HepG2 (cell line): ENCODE data around the gene TTLL8. TPM values are rescaled to one million over a fixed set of nuclear protein-coding genes. Genes with fewer than 3 reads are reported as not detected.

ENCODE experiments used
- ATAC-seq: fragments of 200-7000 bp; cut with Tn5 transposase; 3 replicates; pipeline ENCODE4 v1.9.1; 2020; ENCODE audit warnings: mild to moderate bottlenecking, moderate library complexity
- BruUV-seq: library from RNA; stranded (reverse); fragments of 400-500 nt; replicated peaks from 2 replicates; lab custom pipeline; 2021; lab: Mats Ljungman, UMichigan
- CTCF ChIA-PET: fragments of 300-600 bp; formaldehyde crosslinking; extraction: SDS; loops from one replicate; lab custom pipeline; 2021; ENCODE audit warnings: low total read pairs, inconsistent platforms, low intra/inter-chr PET ratio; lab: Yijun Ruan, JAX
- POLR2A ChIA-PET: fragments of 350-600 bp; sonication (Branson Sonifier 250); formaldehyde crosslinking; loops from one replicate; lab custom pipeline; 2020; ENCODE audit warnings: antibody characterized with exemption, inconsistent platforms; lab: Yijun Ruan, JAX
- DNase-seq: peaks from one replicate; pipeline ENCODE4 v3.0.0-alpha.2; 2015; ENCODE audit warnings: low spot score
- FAIRE-seq: peaks from 3 replicates; lab custom pipeline; 2011; peaks lifted over from hg19 to GRCh38; lab: Jason Lieb, UNC
- H2AFZ ChIP-seq: one replicate; pipeline ENCODE4 v1.6.1; 2011; ENCODE audit warnings: low read length, inconsistent platforms
- H3K27ac ChIP-seq: fragments of 300-600 bp; 3 replicates; pipeline ENCODE4 v1.8.0; 2011; ENCODE audit warnings: mixed run types, mild to moderate bottlenecking, mixed read lengths, low read length, inconsistent platforms; ENCODE audit not compliant: insufficient read depth; ENCODE audit errors: extremely low read length
- H3K27me3 ChIP-seq, 2 experiments: fragments of 200-600 bp in 1 of 2; 2 replicates in 1 of 2; 3 replicates in 1 of 2; pipeline versions ENCODE4 v1.6.0 to v1.8.0; 2011; ENCODE audit warnings: low read length in 2 of 2, mild to moderate bottlenecking in 2 of 2, moderate library complexity in 2 of 2, inconsistent platforms in 1 of 2; ENCODE audit not compliant: insufficient read depth in 2 of 2, control insufficient read depth in 1 of 2
- H3K36me3 ChIP-seq, 2 experiments: fragments of 200-600 bp in 1 of 2; replicated peaks in 1 of 2; 2 replicates in 1 of 2; 3 replicates in 1 of 2; pipeline versions ENCODE4 v1.5.1 to v1.8.0; 2011; ENCODE audit warnings: low read length in 2 of 2, inconsistent platforms in 1 of 2; ENCODE audit not compliant: insufficient read depth in 2 of 2, control insufficient read depth in 1 of 2
- H3K4me1 ChIP-seq: 2 replicates; pipeline ENCODE4 v1.5.1; 2012; ENCODE audit warnings: low read length, inconsistent platforms; ENCODE audit not compliant: insufficient read depth
- H3K4me2 ChIP-seq: 2 replicates; pipeline ENCODE4 v1.6.0; 2011; ENCODE audit warnings: low read depth, low read length, inconsistent platforms
- H3K4me3 ChIP-seq, 3 experiments: fragments of 200-600 bp in 1 of 3; sonication (generic), shearing (Covaris generic) in 1 of 3; replicated peaks in 1 of 3; 2 replicates each; pipeline ENCODE4 v1.5.1; 2011 to 2016; ENCODE audit warnings: low read length in 3 of 3, inconsistent platforms in 2 of 3, low read depth in 2 of 3, mild to moderate bottlenecking in 2 of 3, control low read depth in 1 of 3, mixed read lengths in 1 of 3; ENCODE audit not compliant: insufficient read depth in 1 of 3
- H3K79me2 ChIP-seq: one replicate; pipeline ENCODE4 v1.6.1; 2011; ENCODE audit warnings: low read length, inconsistent platforms; ENCODE audit not compliant: insufficient read depth
- H3K9ac ChIP-seq: 2 replicates; pipeline ENCODE4 v1.6.0; 2011; ENCODE audit warnings: mild to moderate bottlenecking, low read depth, low read length, inconsistent platforms; ENCODE audit not compliant: insufficient read depth
- H3K9me3 ChIP-seq: 2 replicates; pipeline ENCODE4 v1.5.1; 2012; ENCODE audit warnings: mild to moderate bottlenecking, low read length
- H4K20me1 ChIP-seq: 2 replicates; pipeline ENCODE4 v1.6.0; 2011; ENCODE audit warnings: inconsistent platforms, mild to moderate bottlenecking, low read length, moderate library complexity; ENCODE audit not compliant: insufficient read depth
- ADNP ChIP-seq: sonication (generic); formaldehyde crosslinking; IDR thresholded peaks from 2 replicates; pipeline ENCODE4 v1.4.0; 2020; ENCODE audit warnings: missing genetic modification reagents
- BHLHE40 ChIP-seq: IDR thresholded peaks from 2 replicates; pipeline ENCODE4 v1.6.1; 2011; ENCODE audit warnings: low read length, improper control_type of control experiment
- CAMTA2 ChIP-seq: sonication (generic); formaldehyde crosslinking; IDR thresholded peaks from 2 replicates; pipeline ENCODE4 v1.4.0; 2020; ENCODE audit warnings: mild to moderate bottlenecking, missing genetic modification reagents, borderline replicate concordance
- CBX5 ChIP-seq: sonication (generic); formaldehyde crosslinking; IDR thresholded peaks from 2 replicates; pipeline ENCODE4 v1.4.0; 2020; ENCODE audit warnings: missing genetic modification reagents, borderline replicate concordance
- CHD4 ChIP-seq: fragments of 200-600 bp; sonication (generic); IDR thresholded peaks from 2 replicates; pipeline ENCODE4 v1.7.0; 2017; ENCODE audit warnings: mild to moderate bottlenecking, low read length, borderline replicate concordance
- EZH2 ChIP-seq: conservative IDR thresholded peaks from 2 replicates; pipeline ENCODE4 v1.6.1; 2012; ENCODE audit warnings: mild to moderate bottlenecking, low read depth, low read length, moderate library complexity
- GATAD1 ChIP-seq: IDR thresholded peaks from 2 replicates; pipeline ENCODE4 v1.6.1; 2016; ENCODE audit warnings: missing genetic modification reagents, missing compliant biosample characterization
- MXD4 ChIP-seq: IDR thresholded peaks from 2 replicates; pipeline ENCODE4 v1.6.1; 2016; ENCODE audit warnings: mild to moderate bottlenecking, missing biosample characterization, missing genetic modification reagents
- PHF21A ChIP-seq: sonication (generic); formaldehyde crosslinking; IDR thresholded peaks from 2 replicates; pipeline ENCODE4 v1.5.0; 2020; ENCODE audit warnings: mild to moderate bottlenecking, missing genetic modification reagents
- PHF8 ChIP-seq: sonication (generic); formaldehyde crosslinking; IDR thresholded peaks from 2 replicates; pipeline ENCODE4 v1.5.0; 2020; ENCODE audit warnings: missing genetic modification reagents
- SRSF1 ChIP-seq: fragments of 200-400 bp; formaldehyde crosslinking; optimal IDR thresholded peaks from 2 replicates; pipeline ENCODE3; 2017; ENCODE audit warnings: mild to moderate bottlenecking, low read depth, low read length, moderate library complexity
- SRSF9 ChIP-seq: fragments of 200-400 bp; formaldehyde crosslinking; IDR thresholded peaks from 2 replicates; pipeline ENCODE4 v1.6.1; 2018; ENCODE audit warnings: borderline replicate concordance, mild to moderate bottlenecking, low read depth, low read length; ENCODE audit not compliant: insufficient read depth, poor library complexity, severe bottlenecking
- ZNF121 ChIP-seq: sonication (generic); formaldehyde crosslinking; IDR thresholded peaks from 2 replicates; pipeline ENCODE4 v1.5.0; 2020; ENCODE audit warnings: mild to moderate bottlenecking, missing genetic modification reagents
- ZNF232 ChIP-seq: sonication (generic); formaldehyde crosslinking; IDR thresholded peaks from 2 replicates; pipeline ENCODE4 v1.4.0; 2020; ENCODE audit warnings: missing genetic modification reagents, borderline replicate concordance
- ZNF260 ChIP-seq: sonication (generic); formaldehyde crosslinking; IDR thresholded peaks from 2 replicates; pipeline ENCODE4 v1.4.0; 2020; ENCODE audit warnings: missing genetic modification reagents, low read depth, mild to moderate bottlenecking, borderline replicate concordance
- ZNF569 ChIP-seq: sonication (generic); formaldehyde crosslinking; IDR thresholded peaks from 2 replicates; pipeline ENCODE4 v1.5.0; 2020; ENCODE audit warnings: mild to moderate bottlenecking, missing genetic modification reagents, moderate library complexity, borderline replicate concordance
- ZNF776 ChIP-seq: sonication (generic); formaldehyde crosslinking; IDR thresholded peaks from 2 replicates; pipeline ENCODE4 v1.4.0; 2020; ENCODE audit warnings: mild to moderate bottlenecking, missing genetic modification reagents
- ZNF850 ChIP-seq: sonication (generic); formaldehyde crosslinking; conservative IDR thresholded peaks from 2 replicates; pipeline ENCODE4 v1.9.0; 2021; ENCODE audit warnings: mild to moderate bottlenecking, missing genetic modification reagents
- ZSCAN25 ChIP-seq: sonication (generic); formaldehyde crosslinking; IDR thresholded peaks from 2 replicates; pipeline ENCODE4 v1.8.0; 2022; ENCODE audit warnings: mild to moderate bottlenecking, missing genetic modification reagents
- WGBS: methylation state at CpG from one replicate; pipeline ENCODE4 v1.1.6; 2017; ENCODE audit warnings: low lambda C conversion rate; 5-methylcytosine and 5-hydroxymethylcytosine counted together
- in situ Hi-C: cut with HindIII; loops from 2 replicates; pipeline ENCODE4 v1.10.0; 2017; ENCODE audit warnings: low pct_unique_long_range_greater_than_20kb; ENCODE audit not compliant: extremely low pct_ligation_motif_present
- intact Hi-C: fragments of 100-400 bp; cut with micrococcal nuclease; formaldehyde crosslinking; loops from one replicate; pipeline ENCODE4 v1.10.0; 2022; ENCODE audit not compliant: unreplicated experiment
- polyA plus RNA-seq, 8 experiments: library from polyadenylated mRNA; depleted of rRNA in 3 of 8; stranded (reverse) in 7 of 8; unstranded in 1 of 8; fragments of >200 nt; fragmentation: Illumina TruSeq in 4 of 8; extraction: Trizol in 4 of 8; gene quantifications; 2 replicates each; pipeline versions ENCODE4 v1.2.1 to v1.2.3, GENCODE V29; 2011 to 2016; ENCODE audit warnings: low read depth in 4 of 8, missing spikeins in 1 of 8, mixed read lengths in 1 of 8; ENCODE audit not compliant: insufficient read depth in 1 of 8
- total RNA-seq, 5 experiments: library from RNA; depleted of rRNA; stranded (reverse); fragments of >200 nt; fragmentation: Illumina TruSeq; extraction: Trizol; gene quantifications; 2 replicates each; pipeline ENCODE4 v1.2.3, GENCODE V29; 2016; ENCODE audit warnings: low read depth in 1 of 5
- TF ChIP-seq, protein P1 (sequence below): sonication (generic); formaldehyde crosslinking; IDR thresholded peaks from 2 replicates; pipeline ENCODE4 v1.9.0; 2022; ENCODE audit warnings: low read depth, missing genetic modification reagents
- TF ChIP-seq, protein P2 (sequence below): sonication (generic); formaldehyde crosslinking; IDR thresholded peaks from 2 replicates; pipeline ENCODE4 v1.5.0; 2020; ENCODE audit warnings: mild to moderate bottlenecking, missing genetic modification reagents, moderate library complexity
- TF ChIP-seq, protein P3 (sequence below): sonication (generic); IDR thresholded peaks from 2 replicates; pipeline ENCODE4 v1.6.1; 2016; ENCODE audit warnings: low read depth, borderline replicate concordance

The TTLL8 gene
- total and polyA plus RNA-seq, 2 of the 13 experiments (the other 11 are each of a cell fraction or from before 2014, with no cell fraction given), result not detected

DNA sequence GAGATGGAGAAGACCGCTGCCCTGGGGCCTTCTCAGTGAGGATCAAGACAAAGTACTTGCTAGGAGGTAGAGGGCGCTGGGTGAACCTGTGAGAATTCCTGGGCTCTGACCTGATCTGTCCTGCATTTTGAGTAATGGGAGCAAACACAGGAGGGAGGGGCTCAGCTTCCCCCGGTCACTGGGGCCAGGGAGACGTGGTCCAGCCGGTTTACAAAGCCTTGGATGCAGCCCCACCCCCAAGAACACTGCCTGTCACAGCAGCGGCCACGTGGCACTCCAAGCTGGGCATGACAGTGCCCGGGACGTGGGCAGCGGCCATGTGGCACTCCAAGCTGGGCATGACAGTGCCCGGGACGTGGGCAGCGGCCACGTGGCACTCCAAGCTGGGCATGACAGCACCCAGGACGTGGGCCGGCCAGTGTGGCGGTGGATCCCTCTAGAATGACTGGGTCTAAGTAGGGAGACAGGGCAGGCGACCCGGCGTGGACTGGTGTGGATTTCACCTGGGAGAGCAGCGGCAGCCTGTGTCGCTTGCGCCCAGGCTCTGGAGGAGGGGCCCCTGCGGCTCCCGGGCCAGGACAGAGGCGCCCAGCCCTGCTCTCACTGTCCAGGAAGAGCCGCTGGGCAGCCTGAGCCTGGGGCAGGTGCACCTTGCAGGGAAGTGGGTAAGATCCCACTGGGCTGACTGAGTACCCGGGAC, 2.5 kb upstream of the TTLL8 start:
- Histone ChIP-seq H4K20me1 (no peaks in the 10 kb centered on the region), H3K4me2 (no peak overlapping the region), H3K27me3 (peaks cover 4 to 37% of the 10 kb centered on the region in 2 experiments), H3K36me3 (no peaks in the 10 kb centered on the region), H2AFZ (no peak overlapping the region), H3K4me3 (no peak overlapping the region), H3K9ac (no peak overlapping the region), H3K4me1 (no peaks in the 10 kb centered on the region), H3K9me3 (no peaks in the 10 kb centered on the region), H3K27ac (no peak overlapping the region), H3K79me2 (no peaks in the 10 kb centered on the region)
- BruUV-seq, result no TSS peak
- in situ Hi-C loops, result no loop called here
- intact Hi-C loops, result no loop called here
- DNase-seq, result no peak
- ChIA-PET POLR2A (no interaction called here), CTCF (no interaction called here)
- 60% methylated on average over 3 of the region's 28 CpGs for WGBS
- FAIRE-seq, result no peak
- peak; percentile 40; the same call in 2 of the 3 replicates for ATAC-seq
- TF ChIP-seq ZNF260 (CRISPR knock-in tag), result no peak
- no peak for TF ChIP-seq CAMTA2 (CRISPR knock-in tag)
- 0 out of 2 replicates have a peak, but pooled peaks have one; percentile 34 for TF ChIP-seq EZH2
- no peak for TF ChIP-seq ZNF850 (CRISPR knock-in tag)
- TF ChIP-seq ZNF121 (CRISPR knock-in tag), result no peak
- no peak for TF ChIP-seq PHF8 (CRISPR knock-in tag)
- TF ChIP-seq BHLHE40, result no peak
- no peak for TF ChIP-seq ZSCAN25 (CRISPR knock-in tag)
- no peak for TF ChIP-seq GATAD1 (CRISPR knock-in tag)
- TF ChIP-seq ZNF776 (CRISPR knock-in tag), result no peak
- TF ChIP-seq ZNF232 (CRISPR knock-in tag), result no peak
- no peak for TF ChIP-seq ZNF569 (CRISPR knock-in tag)
- TF ChIP-seq SRSF1, result no peak
- TF ChIP-seq, protein P1, sequence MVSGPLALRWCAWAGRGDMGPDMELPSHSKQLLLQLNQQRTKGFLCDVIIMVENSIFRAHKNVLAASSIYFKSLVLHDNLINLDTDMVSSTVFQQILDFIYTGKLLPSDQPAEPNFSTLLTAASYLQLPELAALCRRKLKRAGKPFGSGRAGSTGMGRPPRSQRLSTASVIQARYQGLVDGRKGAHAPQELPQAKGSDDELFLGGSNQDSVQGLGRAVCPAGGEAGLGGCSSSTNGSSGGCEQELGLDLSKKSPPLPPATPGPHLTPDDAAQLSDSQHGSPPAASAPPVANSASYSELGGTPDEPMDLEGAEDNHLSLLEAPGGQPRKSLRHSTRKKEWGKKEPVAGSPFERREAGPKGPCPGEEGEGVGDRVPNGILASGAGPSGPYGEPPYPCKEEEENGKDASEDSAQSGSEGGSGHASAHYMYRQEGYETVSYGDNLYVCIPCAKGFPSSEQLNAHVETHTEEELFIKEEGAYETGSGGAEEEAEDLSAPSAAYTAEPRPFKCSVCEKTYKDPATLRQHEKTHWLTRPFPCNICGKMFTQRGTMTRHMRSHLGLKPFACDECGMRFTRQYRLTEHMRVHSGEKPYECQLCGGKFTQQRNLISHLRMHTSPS, result peak; percentile 29; the same call in 1 of the 2 replicates
- TF ChIP-seq SRSF9, result no peak
- no peak for TF ChIP-seq ADNP
- no peak for TF ChIP-seq MXD4
- TF ChIP-seq, protein P2, sequence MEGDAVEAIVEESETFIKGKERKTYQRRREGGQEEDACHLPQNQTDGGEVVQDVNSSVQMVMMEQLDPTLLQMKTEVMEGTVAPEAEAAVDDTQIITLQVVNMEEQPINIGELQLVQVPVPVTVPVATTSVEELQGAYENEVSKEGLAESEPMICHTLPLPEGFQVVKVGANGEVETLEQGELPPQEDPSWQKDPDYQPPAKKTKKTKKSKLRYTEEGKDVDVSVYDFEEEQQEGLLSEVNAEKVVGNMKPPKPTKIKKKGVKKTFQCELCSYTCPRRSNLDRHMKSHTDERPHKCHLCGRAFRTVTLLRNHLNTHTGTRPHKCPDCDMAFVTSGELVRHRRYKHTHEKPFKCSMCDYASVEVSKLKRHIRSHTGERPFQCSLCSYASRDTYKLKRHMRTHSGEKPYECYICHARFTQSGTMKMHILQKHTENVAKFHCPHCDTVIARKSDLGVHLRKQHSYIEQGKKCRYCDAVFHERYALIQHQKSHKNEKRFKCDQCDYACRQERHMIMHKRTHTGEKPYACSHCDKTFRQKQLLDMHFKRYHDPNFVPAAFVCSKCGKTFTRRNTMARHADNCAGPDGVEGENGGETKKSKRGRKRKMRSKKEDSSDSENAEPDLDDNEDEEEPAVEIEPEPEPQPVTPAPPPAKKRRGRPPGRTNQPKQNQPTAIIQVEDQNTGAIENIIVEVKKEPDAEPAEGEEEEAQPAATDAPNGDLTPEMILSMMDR (CRISPR knock-in tag), result peak; percentile 46
- TF ChIP-seq, protein P3, sequence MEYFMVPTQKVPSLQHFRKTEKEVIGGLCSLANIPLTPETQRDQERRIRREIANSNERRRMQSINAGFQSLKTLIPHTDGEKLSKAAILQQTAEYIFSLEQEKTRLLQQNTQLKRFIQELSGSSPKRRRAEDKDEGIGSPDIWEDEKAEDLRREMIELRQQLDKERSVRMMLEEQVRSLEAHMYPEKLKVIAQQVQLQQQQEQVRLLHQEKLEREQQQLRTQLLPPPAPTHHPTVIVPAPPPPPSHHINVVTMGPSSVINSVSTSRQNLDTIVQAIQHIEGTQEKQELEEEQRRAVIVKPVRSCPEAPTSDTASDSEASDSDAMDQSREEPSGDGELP, result no peak
- no peak for TF ChIP-seq PHF21A
- TF ChIP-seq CBX5, result no peak
- no peak for TF ChIP-seq CHD4
